Fibroblast of mammary gland (primary cell): ENCODE data around the gene UGP2.

ENCODE experiments used
- DNase-seq: peaks from one replicate; pipeline ENCODE4 v3.0.0-alpha.2; 2010; ENCODE audit warnings: low read depth
- H3K4me3 ChIP-seq: 2 replicates; pipeline ENCODE4 v1.5.1; 2011; ENCODE audit warnings: low read depth, mild to moderate bottlenecking, low read length, moderate library complexity; ENCODE audit not compliant: control insufficient read depth
- TF ChIP-seq, protein P1 (sequence below): conservative IDR thresholded peaks from 2 replicates; pipeline ENCODE4 v1.5.1; 2011; ENCODE audit warnings: low read depth, low read length, inconsistent platforms; ENCODE audit not compliant: control insufficient read depth, insufficient read depth

Gene UGP2

DNA sequence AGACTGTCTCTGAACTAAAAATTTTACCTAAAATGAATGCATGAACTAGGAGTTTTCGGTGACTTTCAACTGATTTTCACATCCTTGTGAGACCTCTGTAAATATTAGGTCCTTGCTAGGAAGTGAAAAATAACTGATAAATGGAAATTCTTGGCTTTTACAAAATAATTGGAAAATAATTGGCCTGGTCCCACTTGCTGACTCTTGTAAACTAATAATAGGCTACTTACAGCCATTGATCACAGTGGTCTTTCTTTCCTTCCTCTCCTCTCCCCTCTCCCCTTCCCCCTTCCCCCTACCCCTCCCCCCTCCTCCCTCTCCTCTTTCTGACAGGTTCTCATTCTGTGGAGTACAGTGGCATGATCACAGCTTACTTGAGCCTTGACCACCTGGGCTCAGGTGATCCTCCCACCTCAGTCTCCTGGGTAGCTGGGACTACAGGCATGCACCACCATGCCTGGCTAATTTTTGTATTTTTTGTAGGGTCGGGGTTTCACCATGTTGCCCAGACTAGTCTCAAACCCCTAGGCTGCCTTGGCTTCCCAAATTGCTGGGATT lies 38.3 kb downstream of the UGP2 start:
- DNase-seq, result no peak
- H3K4me3 ChIP-seq, result no peak overlapping the region
- TF ChIP-seq, protein P1, sequence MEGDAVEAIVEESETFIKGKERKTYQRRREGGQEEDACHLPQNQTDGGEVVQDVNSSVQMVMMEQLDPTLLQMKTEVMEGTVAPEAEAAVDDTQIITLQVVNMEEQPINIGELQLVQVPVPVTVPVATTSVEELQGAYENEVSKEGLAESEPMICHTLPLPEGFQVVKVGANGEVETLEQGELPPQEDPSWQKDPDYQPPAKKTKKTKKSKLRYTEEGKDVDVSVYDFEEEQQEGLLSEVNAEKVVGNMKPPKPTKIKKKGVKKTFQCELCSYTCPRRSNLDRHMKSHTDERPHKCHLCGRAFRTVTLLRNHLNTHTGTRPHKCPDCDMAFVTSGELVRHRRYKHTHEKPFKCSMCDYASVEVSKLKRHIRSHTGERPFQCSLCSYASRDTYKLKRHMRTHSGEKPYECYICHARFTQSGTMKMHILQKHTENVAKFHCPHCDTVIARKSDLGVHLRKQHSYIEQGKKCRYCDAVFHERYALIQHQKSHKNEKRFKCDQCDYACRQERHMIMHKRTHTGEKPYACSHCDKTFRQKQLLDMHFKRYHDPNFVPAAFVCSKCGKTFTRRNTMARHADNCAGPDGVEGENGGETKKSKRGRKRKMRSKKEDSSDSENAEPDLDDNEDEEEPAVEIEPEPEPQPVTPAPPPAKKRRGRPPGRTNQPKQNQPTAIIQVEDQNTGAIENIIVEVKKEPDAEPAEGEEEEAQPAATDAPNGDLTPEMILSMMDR, result no peak

DNA sequence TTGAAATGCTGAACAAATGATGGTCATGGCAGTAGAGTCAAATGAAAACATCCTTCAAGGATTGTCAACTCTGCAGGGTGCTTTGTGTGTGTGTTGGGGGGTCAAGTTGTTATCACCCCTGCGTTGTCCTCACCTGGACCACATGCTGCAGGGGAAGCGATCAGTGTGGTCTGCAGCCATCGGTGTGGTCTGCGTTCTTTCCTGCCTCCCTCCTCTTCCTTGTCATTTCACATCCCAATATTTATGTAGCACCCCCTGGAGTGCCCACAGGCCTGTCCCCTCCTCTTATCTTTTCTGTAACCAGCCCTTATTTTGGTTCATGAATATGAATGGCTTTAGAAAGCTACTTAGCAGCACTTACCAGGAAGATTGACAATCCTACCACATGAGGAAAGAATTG lies 38.9 kb downstream of the UGP2 start:
- TF ChIP-seq, protein P1, result no peak
- no peak overlapping the region for H3K4me3 ChIP-seq
- no peak for DNase-seq

DNA sequence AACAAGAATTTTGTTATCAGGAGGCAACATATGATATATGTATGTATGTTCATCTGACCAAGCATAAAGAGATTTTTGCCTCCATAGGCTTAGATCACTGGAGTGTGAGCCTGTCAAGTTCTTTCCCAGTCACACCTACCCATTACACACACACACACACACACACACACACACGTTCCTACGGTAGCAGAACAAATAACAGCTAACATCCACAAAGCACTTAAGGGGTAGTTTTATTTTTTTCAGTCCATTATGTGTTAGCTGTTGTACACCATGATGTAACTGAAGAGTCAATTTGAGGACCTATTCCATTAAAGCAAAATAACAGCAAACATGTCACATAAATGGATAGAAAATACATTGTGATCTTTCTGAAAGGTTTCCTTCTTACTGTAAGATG lies 39.5 kb downstream of the UGP2 start:
- TF ChIP-seq, protein P1, result no peak

DNA sequence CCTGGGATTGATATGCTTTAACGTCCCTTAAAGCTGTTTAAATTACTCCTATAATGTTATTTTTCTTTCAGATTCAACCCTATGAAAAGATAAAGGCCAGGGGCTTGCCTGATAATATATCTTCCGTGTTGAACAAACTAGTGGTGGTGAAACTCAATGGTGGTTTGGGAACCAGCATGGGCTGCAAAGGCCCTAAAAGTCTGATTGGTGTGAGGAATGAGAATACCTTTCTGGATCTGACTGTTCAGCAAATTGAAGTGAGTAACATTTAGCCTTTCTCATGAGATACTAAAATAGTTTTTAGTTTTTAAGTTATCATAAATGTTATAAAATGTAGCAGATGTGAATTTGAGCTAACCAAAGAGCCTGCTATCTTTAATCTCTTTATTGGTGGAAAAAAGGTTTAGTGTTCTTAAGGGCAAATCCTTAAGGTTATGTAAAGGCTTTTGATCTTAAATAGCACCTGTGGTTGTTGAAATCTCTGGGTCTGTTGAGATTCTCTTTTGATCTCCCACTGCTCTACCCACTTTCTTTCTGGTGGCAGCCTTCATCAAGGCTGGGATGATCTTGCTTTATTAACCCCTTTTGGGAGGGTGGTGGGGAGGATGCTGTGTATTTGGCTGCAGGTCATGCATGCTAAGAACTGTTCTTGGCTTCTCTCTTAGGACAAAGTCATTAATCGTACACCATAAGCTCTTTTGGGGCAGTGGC lies 40.9 kb downstream of the UGP2 start:
- TF ChIP-seq, protein P1, result no peak
- DNase-seq, result no peak
- H3K4me3 ChIP-seq, result no peak overlapping the region

More for the DNA sequence above, 39.5 kb downstream of the UGP2 start:
- no peak overlapping the region for H3K4me3 ChIP-seq
- no peak for DNase-seq

DNA sequence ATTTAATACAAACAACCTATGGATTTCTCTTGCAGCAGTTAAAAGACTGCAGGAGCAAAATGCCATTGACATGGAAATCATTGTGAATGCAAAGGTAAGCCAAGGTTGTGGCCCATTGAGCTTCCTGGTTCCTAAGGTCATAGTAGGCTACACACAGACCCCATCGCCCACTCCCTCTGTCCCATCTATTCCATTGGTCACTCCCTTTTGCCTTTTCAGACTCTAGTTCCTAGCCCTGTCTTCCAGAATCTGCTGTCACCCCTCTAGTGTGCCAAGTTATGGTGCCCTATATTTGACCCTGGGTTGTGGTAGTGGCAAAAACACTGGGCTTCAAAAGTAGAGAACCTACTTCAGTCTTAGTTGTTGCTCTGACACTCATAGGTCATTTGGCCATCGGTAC lies 44.7 kb downstream of the UGP2 start:
- TF ChIP-seq, protein P1, result no peak
- DNase-seq, result no peak
- H3K4me3 ChIP-seq, result no peak overlapping the region

DNA sequence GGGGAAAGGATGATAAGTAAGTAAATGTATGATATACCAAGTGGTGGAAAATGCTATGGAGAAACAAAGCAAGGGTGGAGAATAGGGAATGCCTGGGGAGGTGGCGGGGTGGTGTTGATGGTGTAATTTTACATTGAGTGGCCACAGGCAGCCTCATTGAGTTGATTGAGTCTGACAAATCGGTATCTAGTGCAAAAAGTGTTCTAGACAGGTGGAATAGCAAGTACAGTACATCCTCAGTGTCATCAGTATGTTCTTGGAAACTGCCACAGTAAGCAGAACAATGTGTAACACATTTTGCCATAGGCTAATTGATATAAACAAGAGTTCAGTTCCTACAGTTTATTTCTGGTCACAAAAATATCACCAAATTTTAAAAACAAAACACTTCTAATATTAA lies 46.4 kb downstream of the UGP2 start:
- TF ChIP-seq, protein P1, result no peak
- no peak for DNase-seq
- no peak overlapping the region for H3K4me3 ChIP-seq
